H1 (cell line): ENCODE data around the gene NHSL2. TPM values are rescaled to one million over a fixed set of nuclear protein-coding genes. Genes with fewer than 3 reads are reported as not detected.

ENCODE experiments used
- CTCF ChIA-PET: fragments of 300-600 bp; sonication (Branson Sonifier 250); formaldehyde crosslinking; loops from one replicate; lab custom pipeline; 2021; ENCODE audit not compliant: partially characterized antibody; lab: Charles Lee
- POLR2A ChIA-PET: fragments of 300-600 bp; sonication (Branson Sonifier 250); formaldehyde crosslinking; loops from one replicate; lab custom pipeline; 2021; ENCODE audit warnings: inconsistent platforms; ENCODE audit not compliant: partially characterized antibody; lab: Charles Lee
- DNase-seq, 2 experiments: peaks; one replicate each; pipeline versions ENCODE4 v3.0.0 to v3.0.0-alpha.2; 2010 to 2022; ENCODE audit warnings: low spot score in 2 of 2, low read depth in 1 of 2, mixed read lengths in 1 of 2
- FAIRE-seq: peaks from 2 replicates; lab custom pipeline; 2011; peaks lifted over from hg19 to GRCh38; lab: Jason Lieb, UNC
- H2AFZ ChIP-seq: 2 replicates; pipeline ENCODE4 v1.8.1; 2012; ENCODE audit warnings: low read length, inconsistent platforms
- H2AK5ac ChIP-seq: 2 replicates; pipeline ENCODE4 v1.6.1; 2013; ENCODE audit warnings: low read depth, low read length
- H2BK120ac ChIP-seq: replicated peaks from 2 replicates; pipeline ENCODE3; 2013; ENCODE audit warnings: low read depth, low read length, inconsistent platforms
- H2BK12ac ChIP-seq: 2 replicates; pipeline ENCODE4 v1.6.1; 2013; ENCODE audit warnings: low read depth, low read length
- H2BK15ac ChIP-seq: 2 replicates; pipeline ENCODE4 v1.6.1; 2013; ENCODE audit warnings: low read length
- H2BK20ac ChIP-seq: 2 replicates; pipeline ENCODE4 v1.6.1; 2013; ENCODE audit warnings: low read length
- H2BK5ac ChIP-seq: 2 replicates; pipeline ENCODE4 v1.6.1; 2013; ENCODE audit warnings: low read depth, low read length
- H3K14ac ChIP-seq: 2 replicates; pipeline ENCODE4 v1.6.1; 2013; ENCODE audit warnings: inconsistent platforms; ENCODE audit not compliant: insufficient read length
- H3K18ac ChIP-seq: 2 replicates; pipeline ENCODE4 v1.6.1; 2013; ENCODE audit warnings: low read length; ENCODE audit errors: extremely low read depth
- H3K23ac ChIP-seq: 2 replicates; pipeline ENCODE4 v1.6.1; 2013; ENCODE audit warnings: inconsistent platforms; ENCODE audit not compliant: insufficient read length
- H3K23me2 ChIP-seq: 2 replicates; pipeline ENCODE4 v1.6.1; 2013; ENCODE audit warnings: low read depth, low read length
- H3K27ac ChIP-seq: 2 replicates; pipeline ENCODE4 v1.6.1; 2011; ENCODE audit warnings: low read depth, low read length, inconsistent platforms
- H3K27me3 ChIP-seq, 4 experiments: replicated peaks in 1 of 4; 1 replicate in 1 of 4; 2 replicates in 3 of 4; pipeline versions ENCODE4 v1.6.1 to v1.8.1; 2011 to 2013; ENCODE audit warnings: low read length in 3 of 4, mild to moderate bottlenecking in 3 of 4, inconsistent platforms in 2 of 4, mixed read lengths in 2 of 4, moderate library complexity in 1 of 4; ENCODE audit not compliant: control insufficient read depth in 3 of 4, insufficient read depth in 3 of 4; ENCODE audit errors: extremely low read depth in 1 of 4
- H3K36me3 ChIP-seq, 4 experiments: 2 replicates each; pipeline versions ENCODE4 v1.6.1 to v1.8.1; 2011 to 2013; ENCODE audit warnings: mild to moderate bottlenecking in 4 of 4, low read length in 3 of 4, moderate library complexity in 2 of 4, control low read depth in 1 of 4, inconsistent platforms in 1 of 4; ENCODE audit not compliant: insufficient read depth in 4 of 4, control insufficient read depth in 2 of 4
- H3K4ac ChIP-seq: replicated peaks from 2 replicates; pipeline ENCODE3; 2013; ENCODE audit warnings: low read length, low read depth, mixed read lengths, inconsistent platforms; ENCODE audit not compliant: insufficient read length
- H3K4me1 ChIP-seq, 4 experiments: replicated peaks in 1 of 4; 1 replicate in 1 of 4; 2 replicates in 3 of 4; pipeline versions ENCODE4 v1.6.1 to v1.8.1; 2011 to 2013; ENCODE audit warnings: low read length in 3 of 4, inconsistent platforms in 2 of 4, mixed read lengths in 1 of 4; ENCODE audit not compliant: insufficient read depth in 4 of 4, control insufficient read depth in 3 of 4
- H3K4me2 ChIP-seq, 2 experiments: 2 replicates each; pipeline versions ENCODE4 v1.6.1 to v1.8.1; 2011 to 2013; ENCODE audit warnings: low read depth in 2 of 2, low read length in 2 of 2, control low read depth in 1 of 2, inconsistent platforms in 1 of 2, mild to moderate bottlenecking in 1 of 2; ENCODE audit not compliant: insufficient read depth in 1 of 2
- H3K4me3 ChIP-seq, 4 experiments: fragments of 200-600, 300-600 bp in 1 of 4; sonication (generic), shearing (Covaris generic), sonication (Bioruptor Twin) in 1 of 4; 2 replicates each; pipeline versions ENCODE4 v1.5.1 to v1.8.1; 2011 to 2016; ENCODE audit warnings: low read length in 4 of 4, low read depth in 3 of 4, control low read depth in 2 of 4, inconsistent platforms in 2 of 4, mild to moderate bottlenecking in 2 of 4, mixed read lengths in 1 of 4, moderate library complexity in 1 of 4; ENCODE audit not compliant: insufficient read depth in 2 of 4; ENCODE audit errors: extremely low read depth in 1 of 4
- H3K56ac ChIP-seq: replicated peaks from 2 replicates; pipeline ENCODE3; 2013; ENCODE audit warnings: low read depth, mild to moderate bottlenecking, mixed read lengths, low read length, inconsistent platforms; ENCODE audit not compliant: insufficient read length
- H3K79me1 ChIP-seq: 2 replicates; pipeline ENCODE4 v1.6.1; 2013; ENCODE audit warnings: low read depth, low read length, control low read depth
- H3K79me2 ChIP-seq, 2 experiments: 2 replicates each; pipeline versions ENCODE4 v1.6.1 to v1.8.1; 2012 to 2013; ENCODE audit warnings: low read length in 2 of 2, mild to moderate bottlenecking in 2 of 2, inconsistent platforms in 1 of 2; ENCODE audit not compliant: insufficient read depth in 2 of 2, control insufficient read depth in 1 of 2
- H3K9ac ChIP-seq, 4 experiments: replicated peaks in 1 of 4; 1 replicate in 1 of 4; 2 replicates in 3 of 4; pipeline versions ENCODE4 v1.6.1 to v1.8.1; 2011 to 2013; ENCODE audit warnings: low read depth in 3 of 4, low read length in 3 of 4, control low read depth in 2 of 4, mild to moderate bottlenecking in 2 of 4, moderate library complexity in 2 of 4, inconsistent platforms in 1 of 4; ENCODE audit errors: extremely low read depth in 1 of 4
- H3K9me3 ChIP-seq, 2 experiments: 2 replicates each; pipeline versions ENCODE4 v1.6.1 to v1.8.1; 2012 to 2013; ENCODE audit warnings: mild to moderate bottlenecking in 2 of 2, moderate library complexity in 2 of 2, control low read depth in 1 of 2, inconsistent platforms in 1 of 2, low read depth in 1 of 2, low read length in 1 of 2, mixed read lengths in 1 of 2; ENCODE audit not compliant: insufficient read depth in 2 of 2
- H4K20me1 ChIP-seq, 2 experiments: replicated peaks in 1 of 2; 2 replicates each; pipeline versions ENCODE3 to v1.8.1; 2011 to 2013; ENCODE audit warnings: inconsistent platforms in 2 of 2, low read length in 2 of 2, mild to moderate bottlenecking in 1 of 2; ENCODE audit not compliant: insufficient read depth in 2 of 2, control insufficient read depth in 1 of 2
- H4K5ac ChIP-seq: 2 replicates; pipeline ENCODE4 v1.6.1; 2013; ENCODE audit warnings: low read length, low read depth, mixed read lengths, inconsistent platforms; ENCODE audit not compliant: insufficient read length
- H4K8ac ChIP-seq: 2 replicates; pipeline ENCODE4 v1.8.0; 2013; ENCODE audit warnings: mild to moderate bottlenecking, moderate library complexity, low read length, inconsistent platforms; ENCODE audit not compliant: insufficient read depth; ENCODE audit errors: extremely low read depth
- H4K91ac ChIP-seq: replicated peaks from 2 replicates; pipeline ENCODE3; 2013; ENCODE audit warnings: low read length, mixed read lengths, inconsistent platforms; ENCODE audit not compliant: insufficient read length
- BACH1 ChIP-seq: IDR thresholded peaks from 2 replicates; pipeline ENCODE4 v1.6.1; 2012; ENCODE audit warnings: low read length, improper control_type of control experiment
- BCL11A ChIP-seq, 2 experiments: IDR thresholded peaks; one replicate each; pipeline ENCODE4 v1.6.1; 2011; ENCODE audit warnings: low read depth in 2 of 2, low read length in 2 of 2, mild to moderate bottlenecking in 2 of 2
- CREB1 ChIP-seq: IDR thresholded peaks from 2 replicates; pipeline ENCODE4 v1.6.1; 2012; ENCODE audit warnings: inconsistent platforms
- CTBP2 ChIP-seq: IDR thresholded peaks from 2 replicates; pipeline ENCODE4 v1.7.0; 2011; ENCODE audit warnings: borderline replicate concordance, mild to moderate bottlenecking, moderate library complexity, mixed read lengths, low read length; ENCODE audit not compliant: insufficient read depth, insufficient read length
- GTF2F1 ChIP-seq: IDR thresholded peaks from 2 replicates; pipeline ENCODE4 v1.6.1; 2012; ENCODE audit warnings: low read depth, low read length, improper control_type of control experiment, borderline replicate concordance
- HDAC2 ChIP-seq, 2 experiments: fragments of 300-600 bp in 1 of 2; sonication (generic) in 1 of 2; IDR thresholded peaks; 2 replicates each; pipeline ENCODE4 v1.6.1; 2011 to 2012; ENCODE audit warnings: low read depth in 2 of 2, low read length in 2 of 2, mild to moderate bottlenecking in 2 of 2, moderate library complexity in 2 of 2, borderline replicate concordance in 1 of 2, inconsistent platforms in 1 of 2
- KDM4A ChIP-seq: IDR thresholded peaks from one replicate; pipeline ENCODE4 v1.7.1; 2012; ENCODE audit warnings: low read depth, mild to moderate bottlenecking, moderate library complexity, low read length, inconsistent platforms; ENCODE audit not compliant: severe bottlenecking
- MAX ChIP-seq: IDR thresholded peaks from 2 replicates; pipeline ENCODE4 v1.6.1; 2012; ENCODE audit warnings: inconsistent platforms
- POLR2AphosphoS5 ChIP-seq: IDR thresholded peaks from 2 replicates; pipeline ENCODE4 v1.6.1; 2011; ENCODE audit warnings: low read depth, low read length
- RAD21 ChIP-seq, 2 experiments: IDR thresholded peaks in 1 of 2; conservative IDR thresholded peaks in 1 of 2; 2 replicates each; pipeline ENCODE4 v1.6.1; 2011; ENCODE audit warnings: low read depth in 2 of 2, low read length in 2 of 2, improper control_type of control experiment in 1 of 2, inconsistent platforms in 1 of 2, mild to moderate bottlenecking in 1 of 2, moderate library complexity in 1 of 2
- SP1 ChIP-seq: IDR thresholded peaks from 2 replicates; pipeline ENCODE4 v1.6.1; 2011; ENCODE audit warnings: low read depth, low read length
- SRF ChIP-seq: IDR thresholded peaks from 2 replicates; pipeline ENCODE4 v1.6.1; 2011; ENCODE audit warnings: mild to moderate bottlenecking, low read depth, low read length, moderate library complexity
- WGBS, 2 experiments: shearing (Covaris generic) in 1 of 2; methylation state at CpG; one replicate each; pipeline versions ENCODE4 v1.1.6 to v1.1.7; 2013 to 2015; ENCODE audit warnings: low lambda C conversion rate in 2 of 2, mixed read lengths in 2 of 2, inconsistent platforms in 1 of 2, low coverage in 1 of 2, missing lambda C conversion rate in 1 of 2; ENCODE audit not compliant: insufficient replicate concordance in 2 of 2, insufficient coverage in 1 of 2, insufficient read length in 1 of 2; ENCODE audit errors: extremely low coverage in 1 of 2, missing lambda C conversion rate in 1 of 2; 5-methylcytosine and 5-hydroxymethylcytosine counted together
- polyA plus RNA-seq, 7 experiments: library from polyadenylated mRNA; depleted of rRNA in 3 of 7; stranded (reverse) in 5 of 7; unstranded in 2 of 7; fragments of >200 nt in 5 of 7; fragments of 200-250 nt in 2 of 7; gene quantifications; 1 replicate in 5 of 7; 2 replicates in 1 of 7; 4 replicates in 1 of 7; pipeline versions ENCODE4 v1.2.1 to v1.2.3, GENCODE V29; 2011 to 2013; ENCODE audit warnings: missing spikeins in 2 of 7, mixed read lengths in 2 of 7
- total RNA-seq: library from RNA; stranded (reverse); fragmentation: NEBNext Ultra II Directional; extraction: Animal tissue kit (Norgen Biotek cat#: 25700); gene quantifications from 2 replicates; pipeline ENCODE4 v1.2.1, GENCODE V29; 2021

The NHSL2 gene
- total and polyA plus RNA-seq, 2 of the 8 experiments (the other 6 are each of a cell fraction or from before 2014, with no cell fraction given): 3.7 to 7.2 TPM

GRCh38 chrX:72125331-72126047, 214.8 kb downstream of the NHSL2 start:
- no peak overlapping the region for H2BK15ac ChIP-seq
- no peaks in the 10 kb centered on the region for H3K79me1 ChIP-seq
- H3K14ac ChIP-seq: no peak overlapping the region
- DNase-seq: no peak
- FAIRE-seq: no peak
- POLR2A ChIA-PET: interaction anchor here (1.3 kb wide), 1 partner anchor 81 kb away, joined by 3 read pairs; no protein-coding TSS in a partner anchor
- no peak overlapping the region for H2AK5ac ChIP-seq
- no peak overlapping the region for H3K9ac ChIP-seq
- no peak overlapping the region for H3K23ac ChIP-seq
- peaks cover 6 to 14% (median 11%) of the 10 kb centered on the region in 4 experiments for H3K4me1 ChIP-seq
- peaks cover 2 to 4% of the 10 kb centered on the region in 2 experiments for H4K20me1 ChIP-seq
- no peak overlapping the region for H3K56ac ChIP-seq
- peaks cover 12 to 21% (median 17%) of the 10 kb centered on the region in 4 experiments for H3K27me3 ChIP-seq
- no peak overlapping the region for H2AFZ ChIP-seq
- H2BK12ac ChIP-seq: 0 out of 2 replicates have a peak overlapping the region, but pooled peaks have one; percentile 50
- H3K18ac ChIP-seq: no peak overlapping the region
- WGBS, 2 experiments: 69% methylated on average over 6 of the region's 6 CpGs; no CpG with 5 or more reads in 1 of the 2 experiments
- no peak overlapping the region for H3K4me3 ChIP-seq
- H3K4me2 ChIP-seq: no peak overlapping the region
- no peak overlapping the region for H3K27ac ChIP-seq
- no peak overlapping the region for H4K5ac ChIP-seq
- no peak overlapping the region for H2BK120ac ChIP-seq
- no peak overlapping the region for H2BK20ac ChIP-seq
- no peaks in the 10 kb centered on the region for H3K36me3 ChIP-seq
- no peak overlapping the region for H4K8ac ChIP-seq
- no peak overlapping the region for H3K4ac ChIP-seq
- CTCF ChIA-PET: interaction anchor here (0.7 to 4.2 kb wide), 9 partner anchors 24 to 474 kb away, joined by 3 to 51 read pairs (median 6); no protein-coding TSS in a partner anchor
- peak overlapping the region; percentile 79 for H4K91ac ChIP-seq
- no peaks in the 10 kb centered on the region; a peak in 1 of 4 replicates for H3K79me2 ChIP-seq
- peaks cover 0 to 4% of the 10 kb centered on the region in 2 experiments; a peak in 1 of 4 replicates for H3K9me3 ChIP-seq
- H3K23me2 ChIP-seq: no peaks in the 10 kb centered on the region; the same call in 1 of the 2 replicates
- no peak overlapping the region for H2BK5ac ChIP-seq
- TF ChIP-seq HDAC2 (IDR thresholded peaks at IDR 0.05; ENCODE audit: borderline replicate concordance in 1 of 2, low read depth in 2 of 2, low read length in 2 of 2): no peak
- no peak for TF ChIP-seq BCL11A (IDR thresholded peaks at IDR 0.05; ENCODE audit: low read depth in 2 of 2, low read length in 2 of 2)
- no peak for TF ChIP-seq SP1
- no peak for TF ChIP-seq RAD21 (IDR thresholded peaks at IDR 0.05 in 1 of 2, conservative IDR thresholded peaks at IDR 0.05 in 1 of 2; ENCODE audit: low read depth in 2 of 2, low read length in 2 of 2)
- TF ChIP-seq CREB1: no peak
- no peak for TF ChIP-seq KDM4A
- no peak for TF ChIP-seq MAX
- no peak for TF ChIP-seq SRF
- no peak for TF ChIP-seq POLR2AphosphoS5
- TF ChIP-seq CTBP2: no peak
- no peak for TF ChIP-seq GTF2F1
- TF ChIP-seq BACH1: no peak
